ENCODE measurements around the gene CRMP1.
"Not testable (repeated sequence)": the region's sequence is repeated elsewhere in the genome, so short reads cannot be mapped to it uniquely, and the experiment has no call there.

Gene CRMP1

DNA sequence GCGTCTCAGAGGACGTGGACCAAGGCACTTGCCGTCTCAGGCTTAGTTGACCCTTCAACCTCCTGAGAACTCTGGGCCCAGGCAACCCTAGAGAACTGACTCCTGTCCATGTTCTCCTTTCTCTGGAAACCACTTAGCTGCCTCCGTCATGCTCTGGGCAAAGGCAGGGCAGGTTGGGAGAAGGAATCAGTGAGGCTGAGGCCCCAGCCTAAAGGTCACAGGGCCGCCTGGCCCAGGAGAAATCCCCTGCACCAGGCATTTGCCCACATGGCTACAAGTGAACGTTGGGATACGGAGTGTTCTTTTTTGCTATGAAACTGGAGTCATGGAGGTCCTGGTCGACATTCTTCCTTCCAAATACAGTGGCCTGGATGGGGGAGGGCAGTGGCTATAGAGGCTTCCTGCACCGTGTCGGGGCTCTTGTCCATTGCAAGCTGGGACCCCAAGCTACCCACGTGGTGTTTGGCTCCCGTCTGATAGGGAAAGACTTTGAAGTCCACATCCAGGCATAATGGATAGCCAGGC lies 76.0 kb downstream of the CRMP1 start:
- no peak for DNase-seq

GRCh38 chr4:5816101-5816500 lies 76.8 kb downstream of the CRMP1 start:
- DNase-seq, result no peak

GRCh38 chr4:5815641-5816040 lies 77.2 kb downstream of the CRMP1 start:
- no peak for DNase-seq

DNA sequence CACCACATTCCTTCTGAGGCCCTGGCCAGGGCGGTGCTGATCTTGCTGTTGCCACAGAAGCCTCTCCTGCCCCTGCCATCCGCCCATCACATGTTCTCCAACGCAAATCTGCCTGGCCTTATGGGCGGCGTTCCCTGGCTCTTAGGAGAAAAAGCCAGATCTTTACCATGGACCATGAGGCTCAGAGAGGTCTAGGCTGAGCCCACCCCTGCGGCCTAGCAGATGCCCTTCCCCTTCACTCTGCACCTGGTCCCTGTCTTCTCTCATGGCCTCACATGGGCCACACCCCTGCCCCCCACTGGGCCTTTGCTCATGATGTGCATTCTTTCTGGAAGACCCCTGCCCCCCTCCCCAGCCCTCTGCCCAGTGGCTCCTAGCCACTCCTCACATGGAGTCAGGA lies 78.5 kb downstream of the CRMP1 start:
- DNase-seq, result no peak

- DNase-seq, result no peak
Measured at GRCh38 chr4:5813882-5814255, 79.0 kb downstream of the CRMP1 start.

DNA sequence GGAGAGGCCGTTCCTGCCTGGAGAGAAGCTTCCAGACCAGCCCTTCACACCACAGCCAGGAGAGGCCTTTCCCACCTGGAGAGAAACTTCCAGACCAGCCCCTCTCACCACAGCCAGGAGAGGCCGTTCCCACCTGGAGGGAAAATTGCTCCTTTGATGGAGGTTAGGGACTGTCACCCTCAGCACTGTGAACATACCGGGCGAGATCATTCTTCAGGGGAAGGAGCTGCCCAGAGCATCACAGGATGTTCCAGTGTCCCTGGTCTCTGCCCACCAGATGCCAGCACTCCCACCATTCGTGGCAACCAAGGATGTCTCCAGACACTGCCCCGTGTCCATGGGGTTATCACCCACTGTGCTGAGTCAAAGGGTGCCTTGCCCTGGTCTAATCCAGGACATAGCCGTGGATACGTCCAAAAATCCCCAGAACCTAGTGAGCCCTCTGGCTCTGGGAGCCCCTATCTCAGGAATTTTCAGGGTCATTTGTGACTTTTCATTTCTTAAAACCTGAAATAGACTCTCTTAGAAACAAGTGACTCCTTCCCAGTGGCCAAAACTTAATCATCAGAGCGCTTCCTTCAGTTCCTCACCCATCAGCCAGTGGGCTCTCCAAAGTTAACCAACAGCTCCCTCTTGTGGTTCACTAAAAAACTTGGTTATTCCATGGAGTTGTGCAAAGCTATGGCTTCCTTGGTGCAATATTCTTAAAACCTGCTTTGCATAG lies 80.2 kb downstream of the CRMP1 start:
- DNase-seq, result peak in 2 of 6 experiments; percentile 7 to 14

GRCh38 chr4:5812057-5812456 lies 80.8 kb downstream of the CRMP1 start:
- not testable (repeated sequence) for DNase-seq

DNA sequence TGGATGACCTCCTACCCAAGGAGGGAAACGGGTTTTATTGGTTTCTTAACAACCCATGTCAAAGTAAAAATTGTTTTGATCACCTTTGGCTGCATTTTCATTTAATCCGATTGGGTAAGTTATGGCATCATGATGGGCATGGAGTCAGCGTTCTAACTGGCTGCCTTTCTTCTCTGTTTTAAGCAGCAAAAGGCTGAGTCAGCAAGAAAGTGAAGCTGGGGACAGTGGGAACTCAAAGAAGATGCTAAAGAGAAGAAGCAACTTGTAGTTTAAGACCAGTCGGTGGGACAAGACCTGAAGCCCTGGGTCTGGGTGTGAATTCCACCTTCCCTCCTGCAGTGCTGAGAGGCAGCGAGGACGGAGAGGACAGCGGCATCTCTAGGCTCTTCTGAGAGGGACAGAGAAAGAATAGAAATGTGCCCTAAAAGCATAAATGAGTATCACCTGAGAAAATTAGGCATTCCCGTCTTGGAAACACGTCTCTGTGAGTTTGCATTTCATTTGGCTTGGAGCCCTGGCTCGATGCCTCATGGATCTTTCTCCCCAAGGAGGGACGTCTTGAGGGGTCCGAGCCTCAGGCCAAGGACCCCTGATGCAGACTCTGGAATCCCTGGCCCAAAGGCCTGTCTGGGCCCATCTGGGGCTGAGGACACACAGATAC lies 82.0 kb downstream of the CRMP1 start:
- no peak for DNase-seq

DNA sequence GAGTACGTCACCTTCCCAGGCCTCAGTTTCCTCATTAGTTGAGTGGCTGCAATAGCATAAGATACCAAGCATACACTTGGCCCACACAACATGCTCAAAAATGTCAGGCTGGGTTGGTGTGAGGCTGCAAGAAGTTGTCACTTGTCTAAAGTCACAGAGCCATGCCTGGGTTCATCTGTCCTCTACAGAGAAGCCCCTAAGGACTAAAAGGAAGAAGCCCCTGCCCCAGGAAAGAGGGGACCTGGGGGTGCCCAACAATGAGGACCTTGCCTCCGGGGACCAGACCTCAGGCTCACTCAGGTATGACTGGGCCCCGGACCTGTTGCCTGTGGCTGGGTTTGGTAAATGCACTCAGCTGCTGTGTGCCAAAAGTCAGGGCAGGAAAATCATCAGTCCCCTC lies 82.7 kb downstream of the CRMP1 start:
- DNase-seq, result no peak

- no peak for DNase-seq
Measured at GRCh38 chr4:5809216-5809776, 83.6 kb downstream of the CRMP1 start.

GRCh38 chr4:5808081-5808741 lies 84.7 kb downstream of the CRMP1 start:
- DNase-seq, result no peak

- no peak for DNase-seq
Measured at GRCh38 chr4:5805270-5805669, 87.6 kb downstream of the CRMP1 start.

- no peak for DNase-seq
Measured at GRCh38 chr4:5804656-5805055, 88.2 kb downstream of the CRMP1 start.

GRCh38 chr4:5802565-5802964 lies 90.3 kb downstream of the CRMP1 start:
- DNase-seq, result no peak

DNA sequence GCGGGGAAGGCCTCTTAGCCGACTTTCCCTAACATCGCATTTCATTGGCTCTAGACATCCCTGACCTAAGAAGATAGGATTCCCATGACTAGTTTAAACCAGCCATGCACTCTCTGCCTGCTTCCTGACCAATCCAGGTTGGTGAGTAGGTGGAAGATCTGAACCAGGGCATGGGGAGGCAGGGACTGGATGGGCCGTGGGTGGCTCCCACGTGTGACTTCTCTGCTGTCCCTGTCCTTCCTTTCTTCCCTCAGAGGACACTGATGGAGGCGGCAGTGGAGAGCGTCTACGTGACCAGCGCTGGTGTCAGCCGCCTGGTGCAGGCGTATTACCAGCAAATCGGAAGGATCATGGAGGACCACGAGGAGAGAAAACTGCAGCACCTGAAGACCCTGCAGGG lies 91.2 kb downstream of the CRMP1 start:
- no peak for DNase-seq

- DNase-seq, result no peak
Measured at GRCh38 chr4:5800496-5800895, 92.4 kb downstream of the CRMP1 start.

- DNase-seq, result no peak
Measured at GRCh38 chr4:5799406-5799805, 93.5 kb downstream of the CRMP1 start.

DNA sequence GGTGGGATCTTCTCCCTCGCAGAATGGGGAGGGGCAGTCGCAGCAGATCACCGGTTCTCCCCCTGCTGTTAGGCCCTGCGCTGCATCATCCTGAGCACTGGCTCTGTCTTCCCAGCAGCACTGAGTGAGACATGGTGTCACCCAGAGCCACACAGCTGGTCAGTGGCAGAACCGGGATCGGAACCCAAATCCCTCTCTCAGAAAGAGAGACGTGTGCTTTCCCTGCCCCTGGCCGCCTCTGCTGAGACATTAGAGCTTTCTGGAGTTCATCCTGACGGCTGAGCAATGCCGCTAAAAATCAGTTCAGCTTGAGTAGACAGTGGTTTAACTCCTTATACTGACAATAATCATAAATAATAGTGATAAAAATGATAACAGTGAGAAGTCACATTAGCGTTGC lies 93.9 kb downstream of the CRMP1 start:
- DNase-seq, result no peak

DNA sequence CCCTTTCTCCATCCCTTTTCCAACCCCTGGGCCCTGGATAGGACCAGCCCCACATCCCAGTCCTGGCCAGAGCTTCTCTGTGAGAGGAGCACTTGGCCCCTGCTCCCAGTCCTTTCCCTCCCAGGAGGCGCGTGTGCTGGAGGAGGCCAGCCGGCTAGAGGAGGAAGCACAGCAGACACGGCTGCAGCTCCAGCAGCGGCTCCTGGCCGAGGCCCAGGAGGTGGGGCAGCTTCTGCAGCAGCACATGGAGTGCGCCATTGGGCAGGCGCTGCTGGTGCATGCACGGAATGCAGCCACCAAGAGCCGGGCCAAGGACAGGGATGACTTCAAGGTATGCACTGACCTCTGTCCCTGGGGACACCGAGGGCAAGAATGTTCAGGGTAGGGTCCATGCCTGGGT lies 94.4 kb downstream of the CRMP1 start:
- no peak for DNase-seq

DNA sequence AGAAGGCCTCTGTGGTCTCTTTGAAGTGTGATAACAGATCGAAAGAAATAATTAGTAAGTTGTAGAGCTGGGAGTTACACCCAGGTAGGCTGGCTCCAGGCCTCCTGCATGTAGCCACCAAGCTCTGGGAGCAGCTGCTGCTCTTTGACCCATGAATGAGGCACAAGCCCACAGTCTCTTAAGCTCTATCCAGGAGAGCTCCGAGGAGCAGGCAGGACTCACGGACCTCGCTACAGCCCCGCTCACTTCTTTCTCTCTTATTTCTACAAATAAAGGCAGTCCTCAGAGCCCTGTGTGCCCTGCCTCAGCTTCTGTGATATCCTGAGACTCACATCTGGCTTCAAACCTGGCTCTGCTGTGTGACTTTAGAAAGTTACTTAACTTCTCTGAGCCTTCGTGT lies 95.0 kb downstream of the CRMP1 start:
- no peak for DNase-seq

DNA sequence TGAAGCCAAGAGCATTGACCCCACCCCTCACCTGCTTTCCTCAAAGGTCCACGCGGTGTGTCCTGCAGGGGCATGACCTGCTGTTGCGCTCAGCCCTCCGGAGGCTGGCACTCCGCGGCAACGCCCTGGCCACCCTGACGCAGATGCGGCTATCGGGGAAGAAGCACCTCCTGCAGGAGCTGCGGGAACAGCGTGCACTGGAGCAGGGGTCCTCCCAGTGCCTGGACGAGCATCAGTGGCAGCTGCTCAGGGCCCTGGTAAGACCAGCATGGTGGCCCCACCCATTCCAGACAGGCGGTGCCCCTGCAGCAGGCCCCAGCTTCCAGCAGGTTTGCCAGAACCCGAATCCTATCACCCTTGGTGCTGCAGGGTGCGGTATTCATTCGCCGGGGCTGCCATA lies 95.9 kb downstream of the CRMP1 start:
- DNase-seq, result no peak

DNA sequence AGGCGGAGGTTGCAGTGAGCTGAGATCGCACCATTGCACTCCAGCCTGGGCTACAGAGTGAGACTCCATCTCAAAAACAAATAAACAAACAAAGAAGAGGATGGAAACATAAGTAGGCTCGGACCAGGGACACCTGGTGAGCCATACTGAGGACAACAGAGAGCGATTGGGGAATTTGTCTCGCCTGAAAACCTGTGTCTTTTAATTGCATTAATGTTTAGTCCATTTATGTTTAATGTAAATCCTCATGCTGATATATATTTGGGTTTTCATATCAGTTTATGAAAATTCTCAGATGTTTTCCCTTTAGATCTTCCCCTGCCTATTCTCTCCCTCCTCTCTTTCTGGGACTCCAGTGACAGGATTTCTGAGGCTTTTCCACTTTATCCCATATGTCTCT lies 97.3 kb downstream of the CRMP1 start:
- no peak for DNase-seq

DNA sequence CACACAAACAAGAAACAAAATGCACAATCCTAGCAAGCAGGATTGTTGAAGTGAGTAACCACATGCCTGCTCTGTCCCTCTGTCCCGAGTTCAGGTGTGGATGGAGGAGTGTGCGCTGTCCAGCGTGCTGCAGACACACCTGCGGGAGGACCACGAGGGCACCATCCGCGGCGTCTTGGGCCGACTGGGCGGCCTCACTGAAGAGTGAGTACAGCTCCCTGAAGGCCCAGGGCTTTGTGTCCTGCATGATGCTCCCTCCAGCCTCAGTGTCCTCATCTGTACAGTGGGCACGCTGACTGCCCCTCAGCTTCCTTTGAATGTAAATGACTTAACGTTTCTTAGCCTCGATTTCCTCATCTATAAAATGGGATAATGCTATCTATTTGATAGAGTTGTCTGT lies 99.4 kb downstream of the CRMP1 start:
- no peak for DNase-seq

DNA sequence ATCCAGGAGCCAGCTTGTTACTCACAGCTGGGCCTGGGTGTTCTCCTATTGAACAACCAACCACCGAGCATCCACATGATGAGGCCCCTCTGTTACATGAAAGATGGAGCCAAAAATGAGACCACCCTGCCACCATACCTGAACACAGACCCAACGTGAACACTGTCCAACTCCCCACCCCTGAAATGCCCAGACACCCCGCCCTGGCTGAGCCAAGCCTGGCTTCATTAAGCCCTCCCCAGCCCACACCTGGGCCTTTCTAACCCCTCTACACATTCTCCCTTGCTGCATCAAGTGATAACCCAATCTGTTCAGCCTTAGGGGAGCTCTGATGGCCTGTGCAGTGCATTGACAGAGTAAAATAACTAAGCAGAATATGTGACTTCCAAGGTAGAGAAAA lies 101.2 kb downstream of the CRMP1 start:
- no peak for DNase-seq

Data from stimulated activated naive CD4-positive, alpha-beta T cell (primary cell).